ENCODE data around the gene OS9.

OS9 gene

DNA sequence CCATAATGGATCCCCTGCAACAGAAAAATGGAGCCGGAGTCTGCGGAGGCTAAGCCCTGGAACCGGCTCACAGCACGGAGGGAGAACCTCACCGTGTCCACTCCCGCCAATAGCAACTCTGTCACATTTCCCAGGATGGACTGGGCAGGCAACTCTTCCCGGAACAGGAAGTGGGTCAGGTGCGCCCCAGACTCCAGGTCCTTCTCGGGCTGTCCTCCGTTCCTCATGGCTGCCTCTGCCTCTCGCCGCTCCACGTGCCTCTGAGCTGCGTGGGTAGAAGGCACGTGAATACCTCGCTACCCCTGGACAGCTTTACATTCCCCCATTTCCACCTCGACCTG, 70.7 kb downstream of the OS9 start:
- in situ Hi-C loops (cut with MboI; ENCODE audit: low pct_unique_long_range_greater_than_20kb, low sequenced_read_pairs, unreplicated experiment), result no loop called here
- TF ChIP-seq, protein P1, sequence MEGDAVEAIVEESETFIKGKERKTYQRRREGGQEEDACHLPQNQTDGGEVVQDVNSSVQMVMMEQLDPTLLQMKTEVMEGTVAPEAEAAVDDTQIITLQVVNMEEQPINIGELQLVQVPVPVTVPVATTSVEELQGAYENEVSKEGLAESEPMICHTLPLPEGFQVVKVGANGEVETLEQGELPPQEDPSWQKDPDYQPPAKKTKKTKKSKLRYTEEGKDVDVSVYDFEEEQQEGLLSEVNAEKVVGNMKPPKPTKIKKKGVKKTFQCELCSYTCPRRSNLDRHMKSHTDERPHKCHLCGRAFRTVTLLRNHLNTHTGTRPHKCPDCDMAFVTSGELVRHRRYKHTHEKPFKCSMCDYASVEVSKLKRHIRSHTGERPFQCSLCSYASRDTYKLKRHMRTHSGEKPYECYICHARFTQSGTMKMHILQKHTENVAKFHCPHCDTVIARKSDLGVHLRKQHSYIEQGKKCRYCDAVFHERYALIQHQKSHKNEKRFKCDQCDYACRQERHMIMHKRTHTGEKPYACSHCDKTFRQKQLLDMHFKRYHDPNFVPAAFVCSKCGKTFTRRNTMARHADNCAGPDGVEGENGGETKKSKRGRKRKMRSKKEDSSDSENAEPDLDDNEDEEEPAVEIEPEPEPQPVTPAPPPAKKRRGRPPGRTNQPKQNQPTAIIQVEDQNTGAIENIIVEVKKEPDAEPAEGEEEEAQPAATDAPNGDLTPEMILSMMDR (IDR thresholded peaks at IDR 0.05; ENCODE audit: extremely low read depth, insufficient read depth, missing control alignments), result no peak
- no peak for DNase-seq (ENCODE audit: low spot score)

DNA sequence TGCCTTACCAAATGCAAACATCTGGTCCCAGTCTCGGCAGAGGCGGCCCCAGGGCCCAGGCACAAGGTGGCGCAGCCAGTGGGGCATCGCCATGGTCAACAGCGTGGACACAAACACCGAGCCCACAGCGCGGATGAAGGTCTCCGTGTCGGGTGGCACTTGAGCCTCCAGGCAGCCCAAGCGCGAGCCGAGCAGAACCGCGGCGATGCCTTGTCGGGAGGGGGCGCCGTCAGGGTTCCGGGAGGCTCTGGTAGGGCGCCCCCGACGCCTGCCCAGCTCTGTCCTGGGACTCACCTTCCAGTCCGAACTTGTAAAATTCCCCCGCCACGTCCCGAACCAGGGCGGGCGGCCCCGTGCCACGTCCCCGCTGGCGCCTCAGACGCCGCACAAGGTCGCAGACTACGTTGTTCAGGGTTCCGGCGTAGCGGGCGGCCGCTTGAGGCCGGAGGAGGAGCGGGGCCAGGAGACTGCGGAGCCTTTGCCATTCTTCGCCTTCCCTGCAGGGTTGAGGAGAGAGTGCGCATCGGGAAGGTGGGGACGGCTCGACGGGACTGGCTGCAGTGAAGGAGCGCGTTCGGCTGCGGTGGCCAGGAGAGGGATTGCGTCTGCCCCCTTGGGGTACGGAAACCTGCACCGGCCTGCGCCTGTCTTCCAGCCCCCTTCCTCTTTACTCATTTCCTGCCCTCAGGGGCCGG, 71.2 kb downstream of the OS9 start:
- DNase-seq (ENCODE audit: low spot score), result no peak
- TF ChIP-seq, protein P1 (IDR thresholded peaks at IDR 0.05; ENCODE audit: extremely low read depth, insufficient read depth, missing control alignments), result peak; percentile 65
- in situ Hi-C loops (cut with MboI; ENCODE audit: low pct_unique_long_range_greater_than_20kb, low sequenced_read_pairs, unreplicated experiment), result no loop called here

DNA sequence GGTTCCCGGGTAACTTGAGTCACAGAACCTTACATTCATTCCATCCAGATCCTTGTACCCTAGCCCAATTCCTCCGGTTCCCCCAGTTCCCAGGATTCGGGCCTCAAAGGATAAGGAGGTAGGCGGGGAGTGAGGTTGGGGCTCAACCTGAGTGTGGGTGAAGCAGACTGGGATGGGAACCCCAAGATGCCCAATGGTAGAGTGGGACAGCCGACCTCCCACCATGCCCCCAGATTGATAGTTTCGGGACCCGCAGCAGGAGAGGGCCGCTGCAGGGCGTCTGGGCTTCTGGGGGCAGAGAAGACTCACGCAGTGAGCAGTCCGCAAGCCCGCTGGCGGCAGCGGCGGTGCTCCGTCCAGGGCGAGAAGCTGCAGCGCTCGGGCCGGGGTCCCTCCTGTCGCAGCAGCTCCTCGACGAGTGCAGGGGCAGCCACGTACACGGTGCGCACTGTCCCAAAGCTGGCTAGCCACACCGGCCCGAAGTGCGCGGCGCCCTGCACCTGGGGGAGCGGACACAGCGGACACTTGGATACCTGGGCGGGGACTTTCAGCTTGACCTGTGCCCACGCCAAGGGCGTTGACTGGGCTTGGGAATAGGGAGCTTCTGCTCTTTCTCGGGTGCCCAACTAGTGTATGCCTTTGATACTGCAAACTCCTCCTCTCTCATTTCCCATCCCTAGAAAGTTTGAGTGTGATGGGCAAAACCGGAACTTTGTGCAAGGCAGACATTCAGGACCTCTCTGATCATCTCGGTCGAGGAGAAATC, 71.9 kb downstream of the OS9 start:
- TF ChIP-seq, protein P1 (IDR thresholded peaks at IDR 0.05; ENCODE audit: extremely low read depth, insufficient read depth, missing control alignments), result no peak
- in situ Hi-C loops (cut with MboI; ENCODE audit: low pct_unique_long_range_greater_than_20kb, low sequenced_read_pairs, unreplicated experiment), result no loop called here
- DNase-seq (ENCODE audit: low spot score), result no peak

GRCh38 chr12:57766464-57767304, 72.8 kb downstream of the OS9 start, which contains the start of gene CYP27B1:
CYP27B1 (minus strand) TSS chr12:57767078; CDS start chr12:57767041, 37 bp downstream.
- DNase-seq (ENCODE audit: low spot score), result no peak
- in situ Hi-C loops (cut with MboI; ENCODE audit: low pct_unique_long_range_greater_than_20kb, low sequenced_read_pairs, unreplicated experiment), result no loop called here
- TF ChIP-seq, protein P1 (IDR thresholded peaks at IDR 0.05; ENCODE audit: extremely low read depth, insufficient read depth, missing control alignments), result no peak

DNA sequence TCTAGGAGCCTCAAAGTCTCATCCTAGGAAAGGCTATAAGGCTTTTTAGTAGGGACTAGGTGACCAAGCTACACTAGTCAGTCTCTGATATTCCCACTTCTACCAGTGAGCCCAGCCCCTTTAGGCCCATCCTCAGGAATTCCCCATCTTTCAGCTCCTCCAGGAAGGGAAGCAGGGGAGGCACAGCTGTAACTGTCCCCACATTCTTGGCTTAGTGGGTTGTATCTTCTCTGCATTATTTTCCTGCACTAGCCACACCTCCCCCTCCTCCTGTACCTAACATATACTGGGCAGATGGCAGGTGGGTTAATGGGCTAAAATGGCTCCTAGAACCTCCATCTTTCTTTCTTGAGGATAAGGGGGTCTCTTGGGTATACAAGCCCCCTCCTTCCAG, 73.4 kb downstream of the OS9 start:
- in situ Hi-C loops (cut with MboI; ENCODE audit: low pct_unique_long_range_greater_than_20kb, low sequenced_read_pairs, unreplicated experiment), result no loop called here
- DNase-seq (ENCODE audit: low spot score), result no peak
- TF ChIP-seq, protein P1 (IDR thresholded peaks at IDR 0.05; ENCODE audit: extremely low read depth, insufficient read depth, missing control alignments), result no peak

GRCh38 chr12:57767876-57768275, 73.9 kb downstream of the OS9 start:
- in situ Hi-C loops (cut with MboI; ENCODE audit: low pct_unique_long_range_greater_than_20kb, low sequenced_read_pairs, unreplicated experiment), result no loop called here

More at GRCh38 chr12:57767876-57768275, 73.9 kb downstream of the OS9 start:
- no peak for DNase-seq (ENCODE audit: low spot score)
- TF ChIP-seq, protein P1 (IDR thresholded peaks at IDR 0.05; ENCODE audit: extremely low read depth, insufficient read depth, missing control alignments), result no peak
